ENCODE measurements around the gene GRID1.

Gene GRID1

GRCh38 chr10:86218842-86219241 lies 147.8 kb downstream of the GRID1 start:
- no peak for TF ChIP-seq CTCF (conservative IDR thresholded peaks at IDR 0.05)
- H3K27ac ChIP-seq = no peak overlapping the region

- no peak for TF ChIP-seq CTCF (conservative IDR thresholded peaks at IDR 0.05)
- no peak overlapping the region for H3K27ac ChIP-seq
Measured at GRCh38 chr10:86218160-86218559, 148.4 kb downstream of the GRID1 start.

- TF ChIP-seq CTCF (conservative IDR thresholded peaks at IDR 0.05) = no peak
- no peak overlapping the region for H3K27ac ChIP-seq
Measured at GRCh38 chr10:86217371-86218080, 149.1 kb downstream of the GRID1 start.

GRCh38 chr10:86216886-86217285 lies 149.7 kb downstream of the GRID1 start:
- H3K27ac ChIP-seq = no peak overlapping the region
- TF ChIP-seq CTCF (conservative IDR thresholded peaks at IDR 0.05) = no peak

GRCh38 chr10:86215712-86216111 lies 150.9 kb downstream of the GRID1 start:
- TF ChIP-seq CTCF (conservative IDR thresholded peaks at IDR 0.05) = no peak
- H3K27ac ChIP-seq = no peak overlapping the region

- H3K27ac ChIP-seq = no peak overlapping the region
- TF ChIP-seq CTCF (conservative IDR thresholded peaks at IDR 0.05) = no peak
Measured at GRCh38 chr10:86215046-86215445, 151.5 kb downstream of the GRID1 start.

- no peak overlapping the region for H3K27ac ChIP-seq
- TF ChIP-seq CTCF (conservative IDR thresholded peaks at IDR 0.05) = no peak
Measured at GRCh38 chr10:86213148-86213547, 153.4 kb downstream of the GRID1 start.
